ENCODE data around the gene MAML2. TPM values are rescaled to one million over a fixed set of nuclear protein-coding genes. Genes with fewer than 3 reads are reported as not detected.
A peak's percentile ranks its signal among the peaks of the same experiment; 100 is the strongest.

Gene MAML2
- total RNA-seq, 4 donors from 2014 or later: 15.9 to 31.9 (median 24.9) TPM

DNA sequence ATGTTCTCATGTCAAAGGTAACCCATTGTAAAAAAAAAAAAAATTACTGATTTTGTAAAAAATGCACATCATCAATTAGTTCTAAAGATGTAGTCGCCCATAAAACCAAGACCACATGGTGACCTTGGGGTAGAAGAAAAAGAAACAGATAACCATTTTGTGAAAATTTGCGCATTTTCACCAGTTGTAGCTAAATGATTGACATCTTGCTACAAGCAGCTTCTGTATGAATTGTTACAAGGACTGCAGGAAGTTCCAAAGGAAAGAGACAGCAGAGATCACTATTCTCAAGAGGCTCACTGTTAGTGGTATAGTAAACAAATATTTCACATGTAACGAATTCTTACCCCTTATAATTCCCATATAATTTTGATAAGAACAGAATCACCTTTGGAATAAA lies 48.7 kb downstream of the MAML2 start:
- Histone ChIP-seq H3K27me3 (no peaks in the 10 kb centered on the region), H3K27ac (peak overlapping the region in 3 of 4 donors; percentile 57 to 66 (median 60)), H3K9me3 (no peaks in the 10 kb centered on the region), H3K36me3 (no peaks in the 10 kb centered on the region), H3K4me1 (peaks cover 28 to 61% (median 46%) of the 10 kb centered on the region in 4 donors), H3K4me3 (no peak overlapping the region)
- no peak for DNase-seq
- intact Hi-C loops (cut with DNase I; ENCODE audit: low total_unique reads): no loop called here
- in situ Hi-C loops (cut with MboI; ENCODE audit: low pct_ligation_motif_present in 1 of 4, low pct_unique_long_range_greater_than_20kb in 1 of 4, low sequenced_read_pairs in 3 of 4): no loop called here
- TF ChIP-seq, protein P1, sequence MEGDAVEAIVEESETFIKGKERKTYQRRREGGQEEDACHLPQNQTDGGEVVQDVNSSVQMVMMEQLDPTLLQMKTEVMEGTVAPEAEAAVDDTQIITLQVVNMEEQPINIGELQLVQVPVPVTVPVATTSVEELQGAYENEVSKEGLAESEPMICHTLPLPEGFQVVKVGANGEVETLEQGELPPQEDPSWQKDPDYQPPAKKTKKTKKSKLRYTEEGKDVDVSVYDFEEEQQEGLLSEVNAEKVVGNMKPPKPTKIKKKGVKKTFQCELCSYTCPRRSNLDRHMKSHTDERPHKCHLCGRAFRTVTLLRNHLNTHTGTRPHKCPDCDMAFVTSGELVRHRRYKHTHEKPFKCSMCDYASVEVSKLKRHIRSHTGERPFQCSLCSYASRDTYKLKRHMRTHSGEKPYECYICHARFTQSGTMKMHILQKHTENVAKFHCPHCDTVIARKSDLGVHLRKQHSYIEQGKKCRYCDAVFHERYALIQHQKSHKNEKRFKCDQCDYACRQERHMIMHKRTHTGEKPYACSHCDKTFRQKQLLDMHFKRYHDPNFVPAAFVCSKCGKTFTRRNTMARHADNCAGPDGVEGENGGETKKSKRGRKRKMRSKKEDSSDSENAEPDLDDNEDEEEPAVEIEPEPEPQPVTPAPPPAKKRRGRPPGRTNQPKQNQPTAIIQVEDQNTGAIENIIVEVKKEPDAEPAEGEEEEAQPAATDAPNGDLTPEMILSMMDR (IDR thresholded peaks at IDR 0.05): no peak
- TF ChIP-seq EP300 (IDR thresholded peaks at IDR 0.05; ENCODE audit: low read depth) (no peak), POLR2A (IDR thresholded peaks at IDR 0.05) (no peak), POLR2AphosphoS5 (IDR thresholded peaks at IDR 0.05) (no peak)
- WGBS, 2 donors (ENCODE audit: low coverage in 1 of 2): 40 to 45% methylated on average over 3 of the region's 3 CpGs

DNA sequence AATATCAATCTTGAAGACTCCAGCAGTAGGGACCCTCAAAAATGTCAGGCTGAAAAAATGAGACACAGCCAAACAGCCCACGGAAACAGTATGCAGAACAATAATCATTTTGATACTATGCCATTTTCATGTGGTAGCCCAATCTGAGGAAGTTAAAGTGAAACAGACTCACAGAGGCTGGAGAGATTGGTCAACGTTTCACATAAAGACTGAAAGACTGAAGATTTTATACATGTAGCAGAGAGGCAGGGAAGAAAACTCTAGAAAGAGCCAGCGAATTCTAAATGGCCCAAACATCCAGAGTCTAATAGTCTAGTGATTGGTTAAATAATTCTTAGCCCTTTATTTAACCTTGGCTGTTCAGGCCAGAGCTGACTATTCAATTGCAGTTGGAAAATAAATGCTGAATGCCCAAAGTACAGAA lies 49.4 kb downstream of the MAML2 start:
- intact Hi-C loops (cut with DNase I; ENCODE audit: low total_unique reads): no loop called here
- no peaks in the 10 kb centered on the region for H3K36me3 ChIP-seq
- 11 to 17% methylated on average over 3 of the region's 3 CpGs for WGBS, 2 donors (ENCODE audit: low coverage in 1 of 2)
- in situ Hi-C loops (cut with MboI; ENCODE audit: low pct_ligation_motif_present in 1 of 4, low pct_unique_long_range_greater_than_20kb in 1 of 4, low sequenced_read_pairs in 3 of 4): no loop called here
- peak overlapping the region; percentile 49 to 66 (median 58) for H3K27ac ChIP-seq
- peaks cover 27 to 58% (median 43%) of the 10 kb centered on the region in 4 donors for H3K4me1 ChIP-seq
- no peaks in the 10 kb centered on the region for H3K27me3 ChIP-seq
- no peaks in the 10 kb centered on the region for H3K9me3 ChIP-seq
- peak overlapping the region in 1 of 4 donors; percentile 10 for H3K4me3 ChIP-seq
- no peak for DNase-seq
- TF ChIP-seq POLR2A (IDR thresholded peaks at IDR 0.05) (no peak), POLR2AphosphoS5 (IDR thresholded peaks at IDR 0.05) (no peak)
- TF ChIP-seq, protein P1 (IDR thresholded peaks at IDR 0.05): no peak

DNA sequence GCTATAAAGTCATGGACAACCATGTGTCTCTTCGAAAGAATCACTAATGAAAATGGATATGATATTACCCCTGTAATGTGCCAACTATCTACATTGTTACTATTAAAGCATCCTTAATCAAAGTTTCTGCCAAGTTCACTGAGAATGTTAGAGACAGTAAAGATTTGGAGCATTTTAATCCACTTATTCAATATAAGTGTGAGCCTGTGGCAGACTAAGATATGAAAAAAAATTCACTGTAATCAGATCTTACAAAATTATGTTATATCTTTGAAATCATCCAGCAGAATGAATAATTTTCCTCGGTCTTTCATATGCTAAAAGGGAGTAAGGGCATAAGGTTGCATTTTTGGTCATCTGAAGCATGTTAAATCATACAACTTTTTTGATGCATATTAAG lies 49.9 kb downstream of the MAML2 start:
- in situ Hi-C loops (cut with MboI; ENCODE audit: low pct_ligation_motif_present in 1 of 4, low pct_unique_long_range_greater_than_20kb in 1 of 4, low sequenced_read_pairs in 3 of 4): no loop called here
- WGBS, 2 donors (ENCODE audit: low coverage in 1 of 2): 45 to 47% methylated on average over 2 of the region's 2 CpGs
- Histone ChIP-seq H3K4me1 (peaks cover 27 to 58% (median 43%) of the 10 kb centered on the region in 4 donors), H3K9me3 (no peaks in the 10 kb centered on the region), H3K36me3 (no peaks in the 10 kb centered on the region), H3K27me3 (no peaks in the 10 kb centered on the region), H3K27ac (peak overlapping the region; percentile 49 to 66 (median 58)), H3K4me3 (no peak overlapping the region)
- intact Hi-C loops (cut with DNase I; ENCODE audit: low total_unique reads): no loop called here
- no peak for TF ChIP-seq POLR2A (IDR thresholded peaks at IDR 0.05)
- no peak for TF ChIP-seq POLR2AphosphoS5 (IDR thresholded peaks at IDR 0.05)
- TF ChIP-seq, protein P1 (IDR thresholded peaks at IDR 0.05): no peak
- TF ChIP-seq EP300 (IDR thresholded peaks at IDR 0.05; ENCODE audit: low read depth): no peak
- DNase-seq: no peak

DNA sequence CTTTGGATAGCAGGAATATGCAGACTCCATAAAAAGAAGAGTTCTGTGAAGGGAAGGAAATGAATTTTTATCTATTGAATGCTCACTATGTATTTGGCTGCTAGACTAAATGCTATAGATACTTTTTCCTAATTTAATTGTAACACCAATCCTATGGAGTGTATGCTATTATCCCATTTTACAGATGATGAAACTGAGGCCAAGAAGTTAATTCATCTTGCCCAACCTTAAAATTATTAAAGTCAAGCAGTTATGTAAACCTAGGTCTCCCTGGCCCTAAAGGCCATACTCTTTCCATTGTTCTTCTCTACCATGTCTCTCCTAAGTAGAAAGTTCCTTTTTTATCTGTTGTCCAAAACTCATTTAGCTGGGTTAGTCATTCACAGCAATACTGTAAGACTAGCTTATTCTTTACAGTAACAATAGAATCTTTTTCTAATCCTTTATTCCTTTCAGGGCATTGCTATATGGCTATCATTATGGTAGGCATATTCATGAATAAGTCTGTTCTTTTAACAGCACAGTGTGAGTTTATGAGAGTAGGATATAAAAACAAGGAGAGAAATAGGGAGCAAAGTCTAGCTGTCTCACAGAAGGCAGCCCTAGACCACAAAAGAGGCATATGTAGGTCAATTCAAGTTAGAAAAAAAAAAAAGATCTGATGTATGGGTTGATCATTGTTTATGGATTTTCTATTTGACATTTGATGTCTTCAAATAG lies 50.5 kb downstream of the MAML2 start:
- intact Hi-C loops (cut with DNase I; ENCODE audit: low total_unique reads): no loop called here
- DNase-seq: no peak
- peak overlapping the region; percentile 49 to 66 (median 58) for H3K27ac ChIP-seq
- H3K4me1 ChIP-seq: peaks cover 27 to 58% (median 43%) of the 10 kb centered on the region in 4 donors
- in situ Hi-C loops (cut with MboI; ENCODE audit: low pct_ligation_motif_present in 1 of 4, low pct_unique_long_range_greater_than_20kb in 1 of 4, low sequenced_read_pairs in 3 of 4): no loop called here
- TF ChIP-seq, protein P1 (IDR thresholded peaks at IDR 0.05): no peak
- TF ChIP-seq EP300 (IDR thresholded peaks at IDR 0.05; ENCODE audit: low read depth): no peak
- TF ChIP-seq POLR2A (IDR thresholded peaks at IDR 0.05): no peak
- peak in 1 of 3 donors; percentile 43 for TF ChIP-seq POLR2AphosphoS5 (IDR thresholded peaks at IDR 0.05)
- no peaks in the 10 kb centered on the region for H3K9me3 ChIP-seq
- H3K4me3 ChIP-seq: no peak overlapping the region
- H3K27me3 ChIP-seq: no peaks in the 10 kb centered on the region
- no peaks in the 10 kb centered on the region for H3K36me3 ChIP-seq
